WTC11 (cell line): ENCODE measurements around the gene PDZD7. TPM values are rescaled to one million over a fixed set of nuclear protein-coding genes. Genes with fewer than 3 reads are reported as not detected.

ENCODE experiments used
- ATAC-seq: fragments of 200-7000 bp; cut with Tn5 transposase; 2 replicates; pipeline ENCODE4 v1.10.0; 2021; ENCODE audit warnings: mild to moderate bottlenecking, moderate library complexity
- CTCF ChIA-PET: fragments of 300-600 bp; sonication (Branson Sonifier 250); formaldehyde crosslinking; loops from one replicate; lab custom pipeline; 2021; ENCODE audit warnings: antibody characterized with exemption; lab: Charles Lee
- POLR2A ChIA-PET: fragments of 350-600 bp; sonication (Branson Sonifier 250); formaldehyde crosslinking; loops from one replicate; lab custom pipeline; 2021; ENCODE audit warnings: antibody characterized with exemption; lab: Charles Lee
- DNase-seq: peaks from one replicate; pipeline ENCODE4 v3.0.0; 2021; ENCODE audit warnings: low spot score
- H3K27ac Mint-ChIP-seq: 2 replicates; pipeline ENCODE4 v1.8.0; 2021; ENCODE audit warnings: mixed read lengths
- H3K27me3 Mint-ChIP-seq: 2 replicates; pipeline ENCODE4 v1.8.0; 2021; ENCODE audit warnings: low read depth, mild to moderate bottlenecking, moderate library complexity, mixed read lengths
- H3K36me3 Mint-ChIP-seq: 2 replicates; pipeline ENCODE4 v1.8.0; 2021; ENCODE audit warnings: mixed read lengths
- H3K4me1 Mint-ChIP-seq: 2 replicates; pipeline ENCODE4 v1.8.0; 2022; ENCODE audit warnings: mixed read lengths
- H3K4me3 Mint-ChIP-seq: 2 replicates; pipeline ENCODE4 v1.8.0; 2021; ENCODE audit warnings: mild to moderate bottlenecking, moderate library complexity, mixed read lengths
- H3K9me3 Mint-ChIP-seq: 2 replicates; pipeline ENCODE4 v1.8.0; 2021; ENCODE audit warnings: mixed read lengths
- ATF1 ChIP-seq: sonication (generic); formaldehyde crosslinking; IDR thresholded peaks from 2 replicates; pipeline ENCODE4 v1.8.1; 2023; ENCODE audit warnings: mild to moderate bottlenecking, moderate library complexity, missing genetic modification reagents
- CBFB ChIP-seq: sonication (generic); formaldehyde crosslinking; IDR thresholded peaks from 2 replicates; pipeline ENCODE4 v1.8.1; 2022; ENCODE audit warnings: mild to moderate bottlenecking, low read depth, missing genetic modification reagents
- CREM ChIP-seq: sonication (generic); formaldehyde crosslinking; IDR thresholded peaks from 2 replicates; pipeline ENCODE4 v1.8.1; 2022; ENCODE audit warnings: mild to moderate bottlenecking, missing genetic modification reagents, moderate library complexity
- ETV6 ChIP-seq: sonication (generic); formaldehyde crosslinking; IDR thresholded peaks from 2 replicates; pipeline ENCODE4 v1.8.1; 2022; ENCODE audit warnings: mild to moderate bottlenecking, missing genetic modification reagents
- GTF2I ChIP-seq: fragments of 250-450 bp; sonication (Bioruptor Pico); conservative IDR thresholded peaks from 2 replicates; pipeline ENCODE4 v1.4.0; 2021; ENCODE audit warnings: mild to moderate bottlenecking
- JAZF1 ChIP-seq: fragments of 250-450 bp; sonication (Bioruptor Pico); IDR thresholded peaks from 2 replicates; pipeline ENCODE4 v1.9.0; 2021; ENCODE audit warnings: moderate library complexity, mild to moderate bottlenecking, inconsistent platforms
- MYBL2 ChIP-seq: sonication (generic); formaldehyde crosslinking; IDR thresholded peaks from 2 replicates; pipeline ENCODE4 v1.8.1; 2023; ENCODE audit warnings: mild to moderate bottlenecking, moderate library complexity, missing genetic modification reagents
- NR3C1 ChIP-seq: sonication (generic); formaldehyde crosslinking; conservative IDR thresholded peaks from 2 replicates; pipeline ENCODE4 v1.8.1; 2023; ENCODE audit warnings: low read depth, mild to moderate bottlenecking, missing genetic modification reagents
- SMAD3 ChIP-seq: sonication (generic); formaldehyde crosslinking; IDR thresholded peaks from 2 replicates; pipeline ENCODE4 v1.8.0; 2022; ENCODE audit warnings: missing genetic modification reagents, mild to moderate bottlenecking, borderline replicate concordance
- ZNF219 ChIP-seq: sonication (generic); formaldehyde crosslinking; IDR thresholded peaks from 2 replicates; pipeline ENCODE4 v1.8.0; 2023; ENCODE audit warnings: missing genetic modification reagents, mild to moderate bottlenecking, borderline replicate concordance
- ZNF317 ChIP-seq: sonication (generic); formaldehyde crosslinking; IDR thresholded peaks from 2 replicates; pipeline ENCODE4 v1.8.1; 2023; ENCODE audit warnings: low read depth, mild to moderate bottlenecking, moderate library complexity, missing genetic modification reagents, borderline replicate concordance
- ZNF396 ChIP-seq: fragments of 250-450 bp; sonication (Bioruptor Pico); IDR thresholded peaks from 2 replicates; pipeline ENCODE4 v1.8.0; 2021; ENCODE audit warnings: mild to moderate bottlenecking, moderate library complexity, borderline replicate concordance
- ZNF671 ChIP-seq: fragments of 250-450 bp; sonication (Bioruptor Pico); IDR thresholded peaks from 2 replicates; pipeline ENCODE4 v1.8.0; 2021; ENCODE audit warnings: mild to moderate bottlenecking
- total RNA-seq: library from RNA; stranded (reverse); gene quantifications from 3 replicates; pipeline ENCODE4 v1.2.3, GENCODE V29; 2021
- TF ChIP-seq, protein P1 (sequence below): sonication (generic); formaldehyde crosslinking; IDR thresholded peaks from 2 replicates; pipeline ENCODE4 v1.8.1; 2023; ENCODE audit warnings: mild to moderate bottlenecking, missing genetic modification reagents, borderline replicate concordance
- TF ChIP-seq, protein P2 (sequence below): fragments of 250-450 bp; sonication (Bioruptor Pico); IDR thresholded peaks from 2 replicates; pipeline ENCODE4 v1.9.0; 2021; ENCODE audit warnings: mild to moderate bottlenecking, borderline replicate concordance
- TF ChIP-seq, protein P3 (sequence below): sonication (generic); formaldehyde crosslinking; IDR thresholded peaks from 2 replicates; pipeline ENCODE4 v1.8.1; 2023; ENCODE audit warnings: mild to moderate bottlenecking, missing genetic modification reagents
- TF ChIP-seq, protein P4 (sequence below): fragments of 200-600 bp; IDR thresholded peaks from 2 replicates; pipeline ENCODE4 v1.8.0; 2022; ENCODE audit warnings: antibody characterized with exemption

The PDZD7 gene
- total RNA-seq, 1 experiment from 2014 or later, result 2.6 TPM

DNA sequence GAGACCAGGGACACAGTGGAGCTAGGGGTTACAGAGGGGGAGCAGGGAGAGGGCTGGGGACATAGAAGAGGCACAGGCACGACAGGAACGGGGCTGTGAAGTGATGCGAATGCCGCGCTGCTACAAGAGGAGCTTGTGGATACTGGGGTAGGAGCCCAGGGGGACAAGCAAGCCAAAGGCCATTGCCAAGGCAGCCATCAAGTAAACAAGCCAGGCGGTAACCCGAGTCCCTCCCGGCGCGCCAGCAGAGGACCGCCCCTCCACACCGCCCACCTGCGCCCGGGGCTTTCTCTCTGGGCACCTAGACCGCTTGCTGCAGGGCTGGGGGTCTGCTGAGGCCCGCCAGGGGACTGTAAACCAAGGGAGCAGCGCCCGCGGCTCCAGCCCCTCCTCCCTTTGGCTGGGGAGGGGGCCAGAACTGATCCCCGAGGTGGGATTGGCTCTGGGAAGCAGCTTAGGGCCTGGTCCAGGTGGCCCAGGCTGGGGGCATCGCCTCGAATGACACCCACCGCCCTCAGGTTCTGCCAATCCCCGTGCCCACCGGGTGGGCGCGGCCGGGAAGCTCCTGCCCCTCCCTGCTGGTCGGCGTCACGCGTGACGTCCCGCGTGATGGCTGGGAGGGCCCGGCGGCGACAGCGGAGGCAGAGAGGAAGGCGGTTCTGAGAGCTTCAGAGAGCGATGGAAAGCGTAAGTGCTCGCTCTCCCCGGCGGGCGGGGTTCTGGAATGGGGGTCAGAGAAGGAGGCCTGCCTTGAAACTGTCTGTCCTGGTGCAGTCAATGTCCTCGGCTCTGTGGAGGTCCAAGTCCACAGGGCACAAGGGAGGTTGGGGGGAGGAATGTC, 1.1 kb upstream of the PDZD7 start (continued):
- TF ChIP-seq, protein P1, sequence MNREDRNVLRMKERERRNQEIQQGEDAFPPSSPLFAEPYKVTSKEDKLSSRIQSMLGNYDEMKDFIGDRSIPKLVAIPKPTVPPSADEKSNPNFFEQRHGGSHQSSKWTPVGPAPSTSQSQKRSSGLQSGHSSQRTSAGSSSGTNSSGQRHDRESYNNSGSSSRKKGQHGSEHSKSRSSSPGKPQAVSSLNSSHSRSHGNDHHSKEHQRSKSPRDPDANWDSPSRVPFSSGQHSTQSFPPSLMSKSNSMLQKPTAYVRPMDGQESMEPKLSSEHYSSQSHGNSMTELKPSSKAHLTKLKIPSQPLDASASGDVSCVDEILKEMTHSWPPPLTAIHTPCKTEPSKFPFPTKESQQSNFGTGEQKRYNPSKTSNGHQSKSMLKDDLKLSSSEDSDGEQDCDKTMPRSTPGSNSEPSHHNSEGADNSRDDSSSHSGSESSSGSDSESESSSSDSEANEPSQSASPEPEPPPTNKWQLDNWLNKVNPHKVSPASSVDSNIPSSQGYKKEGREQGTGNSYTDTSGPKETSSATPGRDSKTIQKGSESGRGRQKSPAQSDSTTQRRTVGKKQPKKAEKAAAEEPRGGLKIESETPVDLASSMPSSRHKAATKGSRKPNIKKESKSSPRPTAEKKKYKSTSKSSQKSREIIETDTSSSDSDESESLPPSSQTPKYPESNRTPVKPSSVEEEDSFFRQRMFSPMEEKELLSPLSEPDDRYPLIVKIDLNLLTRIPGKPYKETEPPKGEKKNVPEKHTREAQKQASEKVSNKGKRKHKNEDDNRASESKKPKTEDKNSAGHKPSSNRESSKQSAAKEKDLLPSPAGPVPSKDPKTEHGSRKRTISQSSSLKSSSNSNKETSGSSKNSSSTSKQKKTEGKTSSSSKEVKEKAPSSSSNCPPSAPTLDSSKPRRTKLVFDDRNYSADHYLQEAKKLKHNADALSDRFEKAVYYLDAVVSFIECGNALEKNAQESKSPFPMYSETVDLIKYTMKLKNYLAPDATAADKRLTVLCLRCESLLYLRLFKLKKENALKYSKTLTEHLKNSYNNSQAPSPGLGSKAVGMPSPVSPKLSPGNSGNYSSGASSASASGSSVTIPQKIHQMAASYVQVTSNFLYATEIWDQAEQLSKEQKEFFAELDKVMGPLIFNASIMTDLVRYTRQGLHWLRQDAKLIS, result no peak
- TF ChIP-seq, all 79 proteins: peak for 3

DNA sequence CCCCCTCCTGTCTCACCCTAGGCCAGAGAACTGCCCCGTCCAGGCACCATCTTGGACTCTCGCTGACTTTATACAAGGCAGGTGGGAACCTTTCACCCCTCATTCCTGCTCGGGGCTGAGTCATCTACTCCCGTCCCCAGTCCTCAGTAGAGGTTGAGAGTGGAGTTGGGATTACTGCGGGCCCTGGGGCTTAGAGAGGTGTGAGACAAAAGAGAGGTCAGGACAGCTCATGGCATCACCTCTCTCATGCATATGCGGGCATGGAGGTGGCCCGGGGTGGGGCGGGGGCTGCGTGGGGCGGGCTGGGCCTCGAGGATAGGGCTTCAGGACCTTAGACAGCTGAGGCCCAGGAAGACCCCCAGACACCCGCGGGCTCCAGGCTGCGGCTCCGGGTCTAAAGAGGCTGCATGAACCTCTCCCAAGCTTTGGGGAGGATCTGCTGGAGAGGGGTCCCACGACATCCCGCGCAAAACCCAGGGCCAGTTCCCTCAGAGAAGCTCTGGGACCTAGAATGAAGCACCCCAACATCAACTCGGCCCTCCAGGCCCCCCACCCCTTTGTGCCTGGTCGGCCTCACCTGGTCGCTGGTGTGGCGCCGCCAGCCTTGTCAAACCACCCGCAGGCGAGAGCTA, 317 bp downstream of the PDZD7 start:
- CTCF ChIA-PET, result interaction anchor here (0.6 to 6.9 kb wide), 29 partner anchors 8 to 701 kb away, joined by 3 to 219 read pairs (median 5); partner anchors contain the start of genes KAZALD1, LZTS2, MRPL43 and TWNK
- ATAC-seq (peak; percentile 10), DNase-seq (no peak)
- H3K27ac Mint-ChIP-seq, result no peak overlapping the region
- H3K36me3 Mint-ChIP-seq, result no peaks in the 10 kb centered on the region
- H3K4me1 Mint-ChIP-seq, result peaks cover 36% of the 10 kb centered on the region
- POLR2A ChIA-PET, result interaction anchor here (0.7 to 1.9 kb wide), 4 partner anchors 12 to 34 kb away, joined by 3 to 10 read pairs (median 4); no protein-coding TSS in a partner anchor
- TF ChIP-seq MYBL2 (CRISPR knock-in tag) (no peak), ZNF396 (CRISPR knock-in tag) (no peak)
- H3K4me3 Mint-ChIP-seq, result peak overlapping the region; percentile 75
- peaks cover 52% of the 10 kb centered on the region for H3K27me3 Mint-ChIP-seq
- no peaks in the 10 kb centered on the region for H3K9me3 Mint-ChIP-seq

DNA sequence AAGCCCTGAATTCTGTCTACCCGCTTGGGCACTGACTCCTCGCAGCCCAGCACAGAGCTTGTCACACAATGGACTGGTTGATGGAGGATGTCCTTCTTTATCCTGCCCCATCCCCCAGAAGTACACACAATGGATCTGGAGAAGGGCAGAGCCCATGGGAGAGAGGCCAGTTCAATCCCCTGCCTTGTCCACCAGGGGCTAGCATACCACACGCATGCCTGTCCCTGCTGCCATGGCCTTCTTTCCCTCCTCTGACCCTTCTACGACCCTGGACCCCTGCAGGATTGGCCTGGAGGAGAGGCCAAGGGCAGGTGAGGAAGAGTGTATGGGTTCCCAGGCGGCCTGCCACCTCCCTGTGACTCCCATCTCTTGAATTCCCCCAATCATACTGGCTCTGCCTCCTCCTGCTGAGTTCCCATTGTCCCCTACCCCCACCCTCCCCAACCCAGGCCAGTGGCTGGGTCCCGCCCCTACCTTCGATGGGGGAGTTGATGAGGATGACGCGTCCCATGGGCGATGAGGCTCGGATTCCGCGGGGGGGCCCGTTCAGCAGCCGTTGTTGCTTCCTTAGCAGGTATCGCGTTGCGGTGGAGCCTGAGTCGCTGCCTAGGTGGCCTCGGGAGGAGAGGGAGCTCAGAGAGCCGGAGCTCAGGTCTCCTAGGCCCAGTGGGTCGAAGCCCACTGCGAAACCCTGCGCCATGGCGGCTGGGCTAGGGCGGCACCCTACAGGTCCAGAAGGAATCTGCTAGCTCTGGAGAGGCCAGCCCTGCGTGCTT, 1.2 kb downstream of the PDZD7 start:
- H3K27me3 Mint-ChIP-seq, result peaks cover 49% of the 10 kb centered on the region
- H3K9me3 Mint-ChIP-seq, result no peaks in the 10 kb centered on the region
- H3K36me3 Mint-ChIP-seq, result no peaks in the 10 kb centered on the region
- ATAC-seq (peak; percentile 7), DNase-seq (no peak)
- peaks cover 36% of the 10 kb centered on the region for H3K4me1 Mint-ChIP-seq
- POLR2A ChIA-PET, result interaction anchor here (1.1 kb wide), 1 partner anchor 31 kb away, joined by 3 read pairs; no protein-coding TSS in a partner anchor
- H3K27ac Mint-ChIP-seq, result no peak overlapping the region
- TF ChIP-seq GTF2I (no peak), JAZF1 (CRISPR knock-in tag) (no peak), CREM (no peak), ETV6 (no peak), SMAD3 (no peak), ZNF219 (CRISPR knock-in tag) (no peak), ZNF317 (CRISPR knock-in tag) (no peak), NR3C1 (CRISPR knock-in tag) (no peak), CBFB (CRISPR knock-in tag) (no peak), ZNF671 (CRISPR knock-in tag) (no peak), ATF1 (CRISPR knock-in tag) (no peak)
- TF ChIP-seq, protein P2, sequence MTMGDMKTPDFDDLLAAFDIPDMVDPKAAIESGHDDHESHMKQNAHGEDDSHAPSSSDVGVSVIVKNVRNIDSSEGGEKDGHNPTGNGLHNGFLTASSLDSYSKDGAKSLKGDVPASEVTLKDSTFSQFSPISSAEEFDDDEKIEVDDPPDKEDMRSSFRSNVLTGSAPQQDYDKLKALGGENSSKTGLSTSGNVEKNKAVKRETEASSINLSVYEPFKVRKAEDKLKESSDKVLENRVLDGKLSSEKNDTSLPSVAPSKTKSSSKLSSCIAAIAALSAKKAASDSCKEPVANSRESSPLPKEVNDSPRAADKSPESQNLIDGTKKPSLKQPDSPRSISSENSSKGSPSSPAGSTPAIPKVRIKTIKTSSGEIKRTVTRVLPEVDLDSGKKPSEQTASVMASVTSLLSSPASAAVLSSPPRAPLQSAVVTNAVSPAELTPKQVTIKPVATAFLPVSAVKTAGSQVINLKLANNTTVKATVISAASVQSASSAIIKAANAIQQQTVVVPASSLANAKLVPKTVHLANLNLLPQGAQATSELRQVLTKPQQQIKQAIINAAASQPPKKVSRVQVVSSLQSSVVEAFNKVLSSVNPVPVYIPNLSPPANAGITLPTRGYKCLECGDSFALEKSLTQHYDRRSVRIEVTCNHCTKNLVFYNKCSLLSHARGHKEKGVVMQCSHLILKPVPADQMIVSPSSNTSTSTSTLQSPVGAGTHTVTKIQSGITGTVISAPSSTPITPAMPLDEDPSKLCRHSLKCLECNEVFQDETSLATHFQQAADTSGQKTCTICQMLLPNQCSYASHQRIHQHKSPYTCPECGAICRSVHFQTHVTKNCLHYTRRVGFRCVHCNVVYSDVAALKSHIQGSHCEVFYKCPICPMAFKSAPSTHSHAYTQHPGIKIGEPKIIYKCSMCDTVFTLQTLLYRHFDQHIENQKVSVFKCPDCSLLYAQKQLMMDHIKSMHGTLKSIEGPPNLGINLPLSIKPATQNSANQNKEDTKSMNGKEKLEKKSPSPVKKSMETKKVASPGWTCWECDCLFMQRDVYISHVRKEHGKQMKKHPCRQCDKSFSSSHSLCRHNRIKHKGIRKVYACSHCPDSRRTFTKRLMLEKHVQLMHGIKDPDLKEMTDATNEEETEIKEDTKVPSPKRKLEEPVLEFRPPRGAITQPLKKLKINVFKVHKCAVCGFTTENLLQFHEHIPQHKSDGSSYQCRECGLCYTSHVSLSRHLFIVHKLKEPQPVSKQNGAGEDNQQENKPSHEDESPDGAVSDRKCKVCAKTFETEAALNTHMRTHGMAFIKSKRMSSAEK, result no peak
- TF ChIP-seq, protein P3, sequence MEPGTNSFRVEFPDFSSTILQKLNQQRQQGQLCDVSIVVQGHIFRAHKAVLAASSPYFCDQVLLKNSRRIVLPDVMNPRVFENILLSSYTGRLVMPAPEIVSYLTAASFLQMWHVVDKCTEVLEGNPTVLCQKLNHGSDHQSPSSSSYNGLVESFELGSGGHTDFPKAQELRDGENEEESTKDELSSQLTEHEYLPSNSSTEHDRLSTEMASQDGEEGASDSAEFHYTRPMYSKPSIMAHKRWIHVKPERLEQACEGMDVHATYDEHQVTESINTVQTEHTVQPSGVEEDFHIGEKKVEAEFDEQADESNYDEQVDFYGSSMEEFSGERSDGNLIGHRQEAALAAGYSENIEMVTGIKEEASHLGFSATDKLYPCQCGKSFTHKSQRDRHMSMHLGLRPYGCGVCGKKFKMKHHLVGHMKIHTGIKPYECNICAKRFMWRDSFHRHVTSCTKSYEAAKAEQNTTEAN (CRISPR knock-in tag), result no peak
- TF ChIP-seq, protein P4, sequence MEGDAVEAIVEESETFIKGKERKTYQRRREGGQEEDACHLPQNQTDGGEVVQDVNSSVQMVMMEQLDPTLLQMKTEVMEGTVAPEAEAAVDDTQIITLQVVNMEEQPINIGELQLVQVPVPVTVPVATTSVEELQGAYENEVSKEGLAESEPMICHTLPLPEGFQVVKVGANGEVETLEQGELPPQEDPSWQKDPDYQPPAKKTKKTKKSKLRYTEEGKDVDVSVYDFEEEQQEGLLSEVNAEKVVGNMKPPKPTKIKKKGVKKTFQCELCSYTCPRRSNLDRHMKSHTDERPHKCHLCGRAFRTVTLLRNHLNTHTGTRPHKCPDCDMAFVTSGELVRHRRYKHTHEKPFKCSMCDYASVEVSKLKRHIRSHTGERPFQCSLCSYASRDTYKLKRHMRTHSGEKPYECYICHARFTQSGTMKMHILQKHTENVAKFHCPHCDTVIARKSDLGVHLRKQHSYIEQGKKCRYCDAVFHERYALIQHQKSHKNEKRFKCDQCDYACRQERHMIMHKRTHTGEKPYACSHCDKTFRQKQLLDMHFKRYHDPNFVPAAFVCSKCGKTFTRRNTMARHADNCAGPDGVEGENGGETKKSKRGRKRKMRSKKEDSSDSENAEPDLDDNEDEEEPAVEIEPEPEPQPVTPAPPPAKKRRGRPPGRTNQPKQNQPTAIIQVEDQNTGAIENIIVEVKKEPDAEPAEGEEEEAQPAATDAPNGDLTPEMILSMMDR, result no peak
- no peak overlapping the region for H3K4me3 Mint-ChIP-seq
- CTCF ChIA-PET, result interaction anchor here (0.6 to 6.9 kb wide), 24 partner anchors 9 to 1114 kb away, joined by 3 to 219 read pairs (median 4); partner anchors contain the start of genes LZTS2 and SEMA4G
